AG04449 (cell line): ENCODE data around the gene B4GALT1.

Experiments
- CTCF ChIA-PET: fragments of 350-600 bp; formaldehyde crosslinking; extraction: SDS; loops from one replicate; lab custom pipeline; 2021; ENCODE audit warnings: antibody characterized with exemption; lab: Yijun Ruan, JAX
- POLR2A ChIA-PET: fragments of 400-600, 350-600 bp; formaldehyde crosslinking; extraction: SDS; loops from one replicate; lab custom pipeline; 2020; ENCODE audit warnings: antibody characterized with exemption, inconsistent platforms; lab: Yijun Ruan, JAX
- DNase-seq: peaks from one replicate; pipeline ENCODE4 v3.0.0-alpha.2; 2010; ENCODE audit warnings: low read depth, low spot score
- H3K4me3 ChIP-seq: 2 replicates; pipeline ENCODE4 v1.5.1; 2011; ENCODE audit warnings: low read depth, mild to moderate bottlenecking, control low read depth, low read length
- TF ChIP-seq, protein P1 (sequence below): IDR thresholded peaks from one replicate; pipeline ENCODE4 v1.5.1; 2011; ENCODE audit warnings: mild to moderate bottlenecking, moderate library complexity, low read length, control low read depth, inconsistent platforms; ENCODE audit not compliant: insufficient read depth; ENCODE audit errors: missing control alignments

The B4GALT1 gene

GRCh38 chr9:33114746-33115145 lies 52.4 kb downstream of the B4GALT1 start:
- no peak overlapping the region for H3K4me3 ChIP-seq
- no peak for DNase-seq
- TF ChIP-seq, protein P1, sequence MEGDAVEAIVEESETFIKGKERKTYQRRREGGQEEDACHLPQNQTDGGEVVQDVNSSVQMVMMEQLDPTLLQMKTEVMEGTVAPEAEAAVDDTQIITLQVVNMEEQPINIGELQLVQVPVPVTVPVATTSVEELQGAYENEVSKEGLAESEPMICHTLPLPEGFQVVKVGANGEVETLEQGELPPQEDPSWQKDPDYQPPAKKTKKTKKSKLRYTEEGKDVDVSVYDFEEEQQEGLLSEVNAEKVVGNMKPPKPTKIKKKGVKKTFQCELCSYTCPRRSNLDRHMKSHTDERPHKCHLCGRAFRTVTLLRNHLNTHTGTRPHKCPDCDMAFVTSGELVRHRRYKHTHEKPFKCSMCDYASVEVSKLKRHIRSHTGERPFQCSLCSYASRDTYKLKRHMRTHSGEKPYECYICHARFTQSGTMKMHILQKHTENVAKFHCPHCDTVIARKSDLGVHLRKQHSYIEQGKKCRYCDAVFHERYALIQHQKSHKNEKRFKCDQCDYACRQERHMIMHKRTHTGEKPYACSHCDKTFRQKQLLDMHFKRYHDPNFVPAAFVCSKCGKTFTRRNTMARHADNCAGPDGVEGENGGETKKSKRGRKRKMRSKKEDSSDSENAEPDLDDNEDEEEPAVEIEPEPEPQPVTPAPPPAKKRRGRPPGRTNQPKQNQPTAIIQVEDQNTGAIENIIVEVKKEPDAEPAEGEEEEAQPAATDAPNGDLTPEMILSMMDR, result no peak
- POLR2A ChIA-PET, result no interaction called here
- CTCF ChIA-PET, result no interaction called here

GRCh38 chr9:33113799-33114547 lies 53.2 kb downstream of the B4GALT1 start:
- POLR2A ChIA-PET, result no interaction called here
- no peak for DNase-seq
- H3K4me3 ChIP-seq, result no peak overlapping the region
- CTCF ChIA-PET, result no interaction called here
- TF ChIP-seq, protein P1, result no peak

- H3K4me3 ChIP-seq, result no peak overlapping the region
- POLR2A ChIA-PET, result no interaction called here
- CTCF ChIA-PET, result no interaction called here
- no peak for DNase-seq
- TF ChIP-seq, protein P1, result no peak
Observed at GRCh38 chr9:33112094-33112493, 55.0 kb downstream of the B4GALT1 start.

DNA sequence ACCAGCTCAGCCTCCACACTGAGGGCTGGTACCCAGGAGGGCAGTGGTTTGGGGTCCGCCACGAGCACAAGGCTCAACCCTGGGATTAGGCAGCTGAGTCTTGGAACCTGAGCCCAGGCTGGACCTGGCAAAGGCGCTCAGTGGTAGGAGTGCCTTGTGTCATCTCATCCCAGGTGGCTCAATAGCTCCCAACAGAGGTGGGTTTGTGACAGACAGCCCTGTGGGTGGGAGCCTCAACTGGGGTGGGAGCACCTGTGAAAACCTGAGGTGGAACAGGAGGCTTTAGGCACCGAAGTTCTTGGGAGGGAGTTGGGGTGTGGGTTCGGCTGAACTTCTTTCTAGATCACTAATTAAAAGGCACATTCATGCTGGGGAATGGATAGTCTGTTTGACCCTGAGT lies 55.5 kb downstream of the B4GALT1 start:
- TF ChIP-seq, protein P1, result no peak
- POLR2A ChIA-PET, result no interaction called here

GRCh38 chr9:33110686-33111085 lies 56.5 kb downstream of the B4GALT1 start:
- no peak for DNase-seq
- CTCF ChIA-PET, result no interaction called here
- no peak overlapping the region for H3K4me3 ChIP-seq
- POLR2A ChIA-PET, result no interaction called here
- TF ChIP-seq, protein P1, result no peak

More for the DNA sequence above, 55.5 kb downstream of the B4GALT1 start:
- DNase-seq, result no peak
- CTCF ChIA-PET, result no interaction called here
- H3K4me3 ChIP-seq, result no peak overlapping the region

- H3K4me3 ChIP-seq, result no peak overlapping the region
- no peak for DNase-seq
- TF ChIP-seq, protein P1, result no peak
- CTCF ChIA-PET, result no interaction called here
- POLR2A ChIA-PET, result no interaction called here
Observed at GRCh38 chr9:33109850-33110595, 57.1 kb downstream of the B4GALT1 start.
